ENCODE results near the gene RBFOX1.

Gene RBFOX1

GRCh38 chr16:7420843-7421242 is 88.2 kb downstream of the RBFOX1 start:
- DNase-seq (ENCODE audit: low spot score), result no peak

- no peak for DNase-seq (ENCODE audit: low spot score)
These were observed 88.9 kb downstream of the RBFOX1 start for GRCh38 chr16:7421578-7421977.

- DNase-seq (ENCODE audit: low spot score), result no peak
These were observed 89.6 kb downstream of the RBFOX1 start for GRCh38 chr16:7422036-7422888.

GRCh38 chr16:7423434-7424044 is 90.9 kb downstream of the RBFOX1 start:
- DNase-seq (ENCODE audit: low spot score), result no peak

- DNase-seq (ENCODE audit: low spot score), result no peak
These were observed 93.5 kb downstream of the RBFOX1 start for GRCh38 chr16:7426161-7426560.

GRCh38 chr16:7431723-7432122 is 99.1 kb downstream of the RBFOX1 start:
- DNase-seq (ENCODE audit: low spot score), result no peak

- DNase-seq (ENCODE audit: low spot score), result no peak
These were observed 103.7 kb downstream of the RBFOX1 start for GRCh38 chr16:7436306-7436705.

- DNase-seq (ENCODE audit: low spot score), result no peak
These were observed 104.6 kb downstream of the RBFOX1 start for GRCh38 chr16:7437135-7437804.

- DNase-seq (ENCODE audit: low spot score), result no peak
These were observed 105.2 kb downstream of the RBFOX1 start for GRCh38 chr16:7437843-7438242.

GRCh38 chr16:7438601-7439000 is 106.0 kb downstream of the RBFOX1 start:
- DNase-seq (ENCODE audit: low spot score), result no peak

GRCh38 chr16:7439518-7439917 is 106.9 kb downstream of the RBFOX1 start:
- no peak for DNase-seq (ENCODE audit: low spot score)

- DNase-seq (ENCODE audit: low spot score), result no peak
These were observed 108.3 kb downstream of the RBFOX1 start for GRCh38 chr16:7440886-7441400.

GRCh38 chr16:7442050-7442449 is 109.4 kb downstream of the RBFOX1 start:
- DNase-seq (ENCODE audit: low spot score), result no peak

GRCh38 chr16:7443142-7443541 is 110.5 kb downstream of the RBFOX1 start:
- no peak for DNase-seq (ENCODE audit: low spot score)

GRCh38 chr16:7443648-7444365 is 111.2 kb downstream of the RBFOX1 start:
- no peak for DNase-seq (ENCODE audit: low spot score)

- no peak for DNase-seq (ENCODE audit: low spot score)
These were observed 116.7 kb downstream of the RBFOX1 start for GRCh38 chr16:7449306-7449705.

GRCh38 chr16:7449808-7450207 is 117.2 kb downstream of the RBFOX1 start:
- no peak for DNase-seq (ENCODE audit: low spot score)

GRCh38 chr16:7450440-7450839 is 117.8 kb downstream of the RBFOX1 start:
- no peak for DNase-seq (ENCODE audit: low spot score)

GRCh38 chr16:7452090-7452489 is 119.4 kb downstream of the RBFOX1 start:
- no peak for DNase-seq (ENCODE audit: low spot score)

- DNase-seq (ENCODE audit: low spot score), result no peak
These were observed 123.6 kb downstream of the RBFOX1 start for GRCh38 chr16:7456211-7456610.

GRCh38 chr16:7458144-7458543 is 125.5 kb downstream of the RBFOX1 start:
- DNase-seq (ENCODE audit: low spot score), result no peak

- no peak for DNase-seq (ENCODE audit: low spot score)
These were observed 137.7 kb downstream of the RBFOX1 start for GRCh38 chr16:7470344-7470743.

Measured in NAMALWA (cell line).